Heart left ventricle (tissue), 13 donors: ENCODE measurements around the gene PCARE.

ENCODE experiments used
- POLR2A ChIP-seq, 2 donors: fragments of 450-650 bp; IDR thresholded peaks; one replicate each; pipeline ENCODE4 v1.6.1; 2017; ENCODE audit warnings: antibody characterized with exemption in 2 of 2, mild to moderate bottlenecking in 2 of 2, moderate library complexity in 2 of 2
- TF ChIP-seq, protein P1 (sequence below), 12 donors: fragments of 200-600 bp; sonication (generic) in 4 of 12; IDR thresholded peaks; one replicate each; pipeline versions ENCODE4 v1.5.0 to v1.8.0; 2018 to 2022; ENCODE audit warnings: antibody characterized with exemption in 12 of 12, mild to moderate bottlenecking in 5 of 12
- donor health status: ischemic (EF 13 %, LVEDD 7.1; RV severe dilation, severe dysfunction).
- donor health status: DM: no; HTN: yes; CAD: no.
- donor health status: DM: no; HTN: no; CAD: no.
- donor health status: ischemic (EF 25% LVEDD 6.9; RV normal size, moderate dysfunction).
- donor health status: ischemic (EF 25% LVEDD 5.7; RV mildly dilated, moderate dysfunction).
- donor health status: ischemic (EF 35%, LVEDD 5.7; RV mildly dilated, moderate dysfunction).
- donor health status: nonischemic (EF 11% LVEDD 7.7; RV severe dilation, severe dysfunction).
- donor health status: DM: yes; HTN: yes; CAD: no.
- donor health status: PGD.
- donor health status: ischemic (EF 29% LVEDD 5.4; RV normal size, mild dysfunction).
- donor health status: nonischemic (EF 23%, LVEDD 6.1; RV moderate dilation, normal function).

DNA sequence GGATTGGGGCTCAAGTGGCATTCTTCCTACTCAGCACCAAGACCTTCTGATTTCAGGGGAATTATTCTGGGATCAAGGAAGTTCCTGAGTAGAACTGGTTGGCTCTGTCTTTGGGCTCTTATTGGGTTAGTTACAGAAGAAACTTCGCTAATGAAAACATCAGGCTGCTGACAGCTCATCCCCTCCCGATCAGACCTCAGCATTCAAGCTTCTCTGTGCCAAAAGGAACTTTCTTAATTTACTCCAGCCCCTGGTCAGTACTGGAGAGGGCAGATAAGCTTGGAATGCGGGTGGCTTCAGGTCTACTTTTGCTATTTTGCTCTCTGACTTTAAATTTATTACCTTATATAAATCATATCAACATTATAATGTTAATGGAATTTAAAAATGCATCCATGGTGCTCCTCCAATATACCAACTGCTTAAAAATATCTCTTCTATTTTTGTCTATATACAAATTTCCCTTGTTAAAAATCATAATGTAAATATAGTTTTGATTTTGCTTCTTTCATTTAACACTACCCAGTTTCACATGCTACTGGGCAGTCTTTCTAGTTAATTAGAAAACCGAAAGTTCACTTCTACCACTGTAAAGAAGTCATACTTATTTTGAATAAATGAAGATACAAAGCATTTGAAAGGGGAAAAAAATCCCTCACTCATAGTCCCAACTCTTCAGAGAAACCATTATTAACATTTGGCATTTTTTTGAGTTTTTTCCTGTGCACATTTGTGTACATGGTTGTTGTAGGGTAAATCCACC lies 34.4 kb downstream of the PCARE start:
- TF ChIP-seq, protein P1, sequence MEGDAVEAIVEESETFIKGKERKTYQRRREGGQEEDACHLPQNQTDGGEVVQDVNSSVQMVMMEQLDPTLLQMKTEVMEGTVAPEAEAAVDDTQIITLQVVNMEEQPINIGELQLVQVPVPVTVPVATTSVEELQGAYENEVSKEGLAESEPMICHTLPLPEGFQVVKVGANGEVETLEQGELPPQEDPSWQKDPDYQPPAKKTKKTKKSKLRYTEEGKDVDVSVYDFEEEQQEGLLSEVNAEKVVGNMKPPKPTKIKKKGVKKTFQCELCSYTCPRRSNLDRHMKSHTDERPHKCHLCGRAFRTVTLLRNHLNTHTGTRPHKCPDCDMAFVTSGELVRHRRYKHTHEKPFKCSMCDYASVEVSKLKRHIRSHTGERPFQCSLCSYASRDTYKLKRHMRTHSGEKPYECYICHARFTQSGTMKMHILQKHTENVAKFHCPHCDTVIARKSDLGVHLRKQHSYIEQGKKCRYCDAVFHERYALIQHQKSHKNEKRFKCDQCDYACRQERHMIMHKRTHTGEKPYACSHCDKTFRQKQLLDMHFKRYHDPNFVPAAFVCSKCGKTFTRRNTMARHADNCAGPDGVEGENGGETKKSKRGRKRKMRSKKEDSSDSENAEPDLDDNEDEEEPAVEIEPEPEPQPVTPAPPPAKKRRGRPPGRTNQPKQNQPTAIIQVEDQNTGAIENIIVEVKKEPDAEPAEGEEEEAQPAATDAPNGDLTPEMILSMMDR (IDR thresholded peaks at IDR 0.05), result no peak
- no peak for TF ChIP-seq POLR2A (IDR thresholded peaks at IDR 0.05)
